HG02642 (cell line): ENCODE data around the gene ZNF597.
"Not testable (repeated sequence)": the region's sequence is repeated elsewhere in the genome, so short reads cannot be mapped to it uniquely, and the experiment has no call there.

Experiments used
- ATAC-seq: cut with Tn5 transposase; IDR thresholded peaks from one replicate; pipeline ENCODE4 v1.9.1; 2021; ENCODE audit warnings: mild to moderate bottlenecking; ENCODE audit not compliant: unreplicated experiment, poor library complexity

ZNF597 gene

GRCh38 chr16:3476409-3476808, 33.1 kb upstream of the ZNF597 start:
- no peak for ATAC-seq

- no peak for ATAC-seq
These were observed 32.5 kb upstream of the ZNF597 start for GRCh38 chr16:3475604-3476375.

- not testable (repeated sequence) for ATAC-seq
These were observed 31.6 kb upstream of the ZNF597 start for GRCh38 chr16:3474870-3475269.

- ATAC-seq, result no peak
These were observed 31.0 kb upstream of the ZNF597 start for GRCh38 chr16:3474136-3474779.

GRCh38 chr16:3473596-3473943, 30.3 kb upstream of the ZNF597 start:
- not testable (repeated sequence) for ATAC-seq

- no peak for ATAC-seq
These were observed 29.7 kb upstream of the ZNF597 start for GRCh38 chr16:3472878-3473595.

GRCh38 chr16:3471518-3472176, 28.3 kb upstream of the ZNF597 start:
- ATAC-seq, result no peak

- ATAC-seq, result no peak
These were observed 27.4 kb upstream of the ZNF597 start for GRCh38 chr16:3470723-3471122.

- ATAC-seq, result no peak
These were observed 26.4 kb upstream of the ZNF597 start for GRCh38 chr16:3469736-3470135.

GRCh38 chr16:3468501-3468900, 25.2 kb upstream of the ZNF597 start:
- ATAC-seq, result no peak

GRCh38 chr16:3467921-3468320, 24.6 kb upstream of the ZNF597 start:
- ATAC-seq, result no peak

GRCh38 chr16:3467182-3467581, 23.9 kb upstream of the ZNF597 start:
- ATAC-seq, result no peak

GRCh38 chr16:3465911-3466584, 22.7 kb upstream of the ZNF597 start:
- ATAC-seq, result no peak

- ATAC-seq, result no peak
These were observed 22.0 kb upstream of the ZNF597 start for GRCh38 chr16:3465301-3465700.

- ATAC-seq, result no peak
These were observed 17.8 kb upstream of the ZNF597 start for GRCh38 chr16:3461151-3461550.

- ATAC-seq, result no peak
These were observed 17.3 kb upstream of the ZNF597 start for GRCh38 chr16:3460585-3460984.

- no peak for ATAC-seq
These were observed 16.8 kb upstream of the ZNF597 start for GRCh38 chr16:3460121-3460520.

GRCh38 chr16:3459401-3460090, 16.2 kb upstream of the ZNF597 start:
- no peak for ATAC-seq

- no peak for ATAC-seq
These were observed 15.6 kb upstream of the ZNF597 start for GRCh38 chr16:3458852-3459361.
